K562 (cell line): ENCODE data around the gene GPHN. TPM values are rescaled to one million over a fixed set of nuclear protein-coding genes. Genes with fewer than 3 reads are reported as not detected.

Source experiments
- CSDE1 ChIP-seq, 2 experiments: fragments of 450-650 bp; IDR thresholded peaks; 2 replicates each; pipeline ENCODE4 v1.6.1; 2016; ENCODE audit warnings: mild to moderate bottlenecking in 1 of 2
- E2F8 ChIP-seq: fragments of 450-650 bp; IDR thresholded peaks from 2 replicates; pipeline ENCODE4 v1.7.1; 2018; ENCODE audit warnings: mild to moderate bottlenecking, low read depth; ENCODE audit not compliant: partially characterized antibody
- FUS ChIP-seq: fragments of 200-400 bp; formaldehyde crosslinking; optimal IDR thresholded peaks from 2 replicates; pipeline ENCODE3; 2017; ENCODE audit warnings: low read depth, low read length
- ILK ChIP-seq: fragments of 450-650 bp; IDR thresholded peaks from 2 replicates; pipeline ENCODE4 v1.6.1; 2016; ENCODE audit warnings: missing genetic modification characterization, low read depth, mild to moderate bottlenecking, missing compliant biosample characterization, moderate library complexity, borderline replicate concordance
- polyA plus RNA-seq, 8 experiments: library from polyadenylated mRNA; depleted of rRNA in 4 of 8; stranded (reverse) in 5 of 8; unstranded in 3 of 8; fragments of >200 nt; fragmentation: Nextera tagmentation in 2 of 8; fragmentation: Illumina TruSeq in 1 of 8; extraction: Ambion mirVana in 2 of 8; extraction: Trizol in 1 of 8; gene quantifications; 2 replicates each; pipeline versions ENCODE4 v1.2.1 to v1.2.3, GENCODE V29; 2011 to 2014; ENCODE audit warnings: inconsistent platforms in 1 of 8, missing spikeins in 1 of 8
- total RNA-seq, 7 experiments: library from RNA; depleted of rRNA in 6 of 7; stranded (reverse); fragments of >200 nt in 6 of 7; fragmentation: Illumina TruSeq in 2 of 7; extraction: Trizol in 2 of 7; gene quantifications; 2 replicates each; pipeline versions ENCODE4 v1.2.1 to v1.2.3, GENCODE V29; 2011 to 2021; ENCODE audit warnings: low replicate concordance in 1 of 7
- TF ChIP-seq, protein P1 (sequence below): fragments of 450-650 bp; IDR thresholded peaks from 2 replicates; pipeline ENCODE4 v1.6.1; 2016; ENCODE audit warnings: borderline replicate concordance
- TF ChIP-seq, protein P2 (sequence below): sonication (generic); formaldehyde crosslinking; IDR thresholded peaks from 2 replicates; pipeline ENCODE4 v1.8.0; 2022; ENCODE audit warnings: mild to moderate bottlenecking, missing genetic modification reagents
- TF ChIP-seq, protein P3 (sequence below): fragments of 450-650 bp; formaldehyde crosslinking; IDR thresholded peaks from 2 replicates; pipeline ENCODE4 v1.4.0; 2020; ENCODE audit warnings: mild to moderate bottlenecking, mixed read lengths

Gene GPHN
- total and polyA plus RNA-seq, 9 of the 15 experiments (the other 6 are each of a cell fraction or from before 2014, with no cell fraction given): 5.9 to 16.0 (median 11.4) TPM

DNA sequence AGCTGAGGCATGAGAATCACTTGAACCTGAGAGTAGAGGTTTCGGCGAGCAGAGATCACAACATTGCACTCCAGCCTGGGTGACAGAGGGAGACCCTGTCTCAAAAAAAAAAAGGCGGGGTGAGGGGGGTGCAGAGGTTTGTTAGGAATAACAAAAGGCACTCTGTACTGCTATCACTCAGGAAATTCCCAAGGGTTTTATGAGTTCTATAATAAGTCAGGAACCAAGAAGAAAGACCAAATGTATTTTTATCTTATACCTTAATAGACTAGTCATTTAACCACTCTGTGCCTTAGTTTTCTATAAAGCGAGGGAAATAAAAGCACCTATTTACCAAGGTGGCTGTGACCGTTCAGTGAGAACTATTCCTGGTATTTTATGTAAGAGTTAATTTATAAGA, 319.2 kb downstream of the GPHN start (continued):
- TF ChIP-seq, protein P1, sequence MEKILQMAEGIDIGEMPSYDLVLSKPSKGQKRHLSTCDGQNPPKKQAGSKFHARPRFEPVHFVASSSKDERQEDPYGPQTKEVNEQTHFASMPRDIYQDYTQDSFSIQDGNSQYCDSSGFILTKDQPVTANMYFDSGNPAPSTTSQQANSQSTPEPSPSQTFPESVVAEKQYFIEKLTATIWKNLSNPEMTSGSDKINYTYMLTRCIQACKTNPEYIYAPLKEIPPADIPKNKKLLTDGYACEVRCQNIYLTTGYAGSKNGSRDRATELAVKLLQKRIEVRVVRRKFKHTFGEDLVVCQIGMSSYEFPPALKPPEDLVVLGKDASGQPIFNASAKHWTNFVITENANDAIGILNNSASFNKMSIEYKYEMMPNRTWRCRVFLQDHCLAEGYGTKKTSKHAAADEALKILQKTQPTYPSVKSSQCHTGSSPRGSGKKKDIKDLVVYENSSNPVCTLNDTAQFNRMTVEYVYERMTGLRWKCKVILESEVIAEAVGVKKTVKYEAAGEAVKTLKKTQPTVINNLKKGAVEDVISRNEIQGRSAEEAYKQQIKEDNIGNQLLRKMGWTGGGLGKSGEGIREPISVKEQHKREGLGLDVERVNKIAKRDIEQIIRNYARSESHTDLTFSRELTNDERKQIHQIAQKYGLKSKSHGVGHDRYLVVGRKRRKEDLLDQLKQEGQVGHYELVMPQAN: no peak
- TF ChIP-seq, protein P2, sequence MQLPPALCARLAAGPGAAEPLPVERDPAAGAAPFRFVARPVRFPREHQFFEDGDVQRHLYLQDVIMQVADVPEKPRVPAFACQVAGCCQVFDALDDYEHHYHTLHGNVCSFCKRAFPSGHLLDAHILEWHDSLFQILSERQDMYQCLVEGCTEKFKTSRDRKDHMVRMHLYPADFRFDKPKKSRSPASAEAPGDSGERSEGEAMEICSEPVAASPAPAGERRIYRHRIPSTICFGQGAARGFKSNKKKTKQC (CRISPR knock-in tag): no peak
- TF ChIP-seq CSDE1 (IDR thresholded peaks at IDR 0.05): no peak
- TF ChIP-seq E2F8: no peak
- TF ChIP-seq FUS: no peak
- no peak for TF ChIP-seq ILK (tag)
- TF ChIP-seq, protein P3, sequence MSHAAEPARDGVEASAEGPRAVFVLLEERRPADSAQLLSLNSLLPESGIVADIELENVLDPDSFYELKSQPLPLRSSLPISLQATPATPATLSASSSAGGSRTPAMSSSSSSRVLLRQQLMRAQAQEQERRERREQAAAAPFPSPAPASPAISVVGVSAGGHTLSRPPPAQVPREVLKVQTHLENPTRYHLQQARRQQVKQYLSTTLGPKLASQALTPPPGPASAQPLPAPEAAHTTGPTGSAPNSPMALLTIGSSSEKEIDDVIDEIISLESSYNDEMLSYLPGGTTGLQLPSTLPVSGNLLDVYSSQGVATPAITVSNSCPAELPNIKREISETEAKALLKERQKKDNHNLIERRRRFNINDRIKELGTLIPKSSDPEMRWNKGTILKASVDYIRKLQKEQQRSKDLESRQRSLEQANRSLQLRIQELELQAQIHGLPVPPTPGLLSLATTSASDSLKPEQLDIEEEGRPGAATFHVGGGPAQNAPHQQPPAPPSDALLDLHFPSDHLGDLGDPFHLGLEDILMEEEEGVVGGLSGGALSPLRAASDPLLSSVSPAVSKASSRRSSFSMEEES: no peak
